Measurements from ENCODE around the gene SLBP. TPM values are rescaled to one million over a fixed set of nuclear protein-coding genes. Genes with fewer than 3 reads are reported as not detected.

Gene SLBP
- total RNA-seq, 1 experiment from 2014 or later, result 43.5 TPM

DNA sequence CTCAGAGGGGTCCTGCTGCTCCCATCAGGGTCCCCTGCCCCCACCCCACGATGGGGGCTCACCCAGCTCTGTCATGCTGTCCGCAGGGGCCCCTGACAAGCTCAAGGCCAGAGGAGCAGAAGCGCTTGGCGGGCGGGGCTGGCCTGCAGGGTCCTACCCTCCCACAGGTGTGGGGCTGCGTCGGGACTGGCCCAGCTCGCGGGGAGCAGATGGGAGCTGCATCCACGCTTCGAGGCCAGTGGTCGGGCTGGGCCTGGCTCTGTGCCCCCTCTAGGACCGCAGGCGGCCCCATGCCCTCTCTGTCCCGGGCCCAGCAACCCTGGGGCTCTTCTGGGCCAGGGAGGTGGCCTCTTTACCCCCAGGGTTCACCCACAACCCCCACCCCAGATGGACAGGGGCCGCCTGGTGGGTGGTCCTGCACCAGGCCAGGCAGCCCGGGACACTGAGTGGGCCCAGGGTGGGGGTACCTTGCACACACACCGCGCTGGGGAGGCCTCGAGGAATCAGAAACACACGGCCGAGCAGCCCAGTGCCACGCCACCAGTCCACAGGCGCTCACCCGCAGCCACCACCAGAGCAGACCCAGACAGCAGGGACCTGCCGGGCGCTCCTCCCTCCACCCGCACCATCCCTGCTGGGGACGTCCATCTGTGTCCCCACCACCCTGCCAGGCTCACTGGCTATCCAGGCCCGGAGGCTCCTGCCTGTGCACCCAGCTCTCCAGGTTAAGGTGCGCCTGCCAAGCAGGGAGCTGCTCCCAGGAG is 39.2 kb upstream of the SLBP start:
- intact Hi-C loops (cut with micrococcal nuclease), result no loop called here
- POLR2A ChIA-PET, result interaction anchor here (0.6 to 2.1 kb wide), 10 partner anchors 30 to 135 kb away, joined by 3 to 22 read pairs (median 4); partner anchors contain the start of genes FGFR3, TACC3 and TMEM129
- no peaks in the 10 kb centered on the region for H3K36me3 Mint-ChIP-seq (ENCODE audit: insufficient read depth, unreplicated experiment)
- no peaks in the 10 kb centered on the region for H3K9me3 Mint-ChIP-seq (ENCODE audit: unreplicated experiment)
- TF ChIP-seq, protein P1, sequence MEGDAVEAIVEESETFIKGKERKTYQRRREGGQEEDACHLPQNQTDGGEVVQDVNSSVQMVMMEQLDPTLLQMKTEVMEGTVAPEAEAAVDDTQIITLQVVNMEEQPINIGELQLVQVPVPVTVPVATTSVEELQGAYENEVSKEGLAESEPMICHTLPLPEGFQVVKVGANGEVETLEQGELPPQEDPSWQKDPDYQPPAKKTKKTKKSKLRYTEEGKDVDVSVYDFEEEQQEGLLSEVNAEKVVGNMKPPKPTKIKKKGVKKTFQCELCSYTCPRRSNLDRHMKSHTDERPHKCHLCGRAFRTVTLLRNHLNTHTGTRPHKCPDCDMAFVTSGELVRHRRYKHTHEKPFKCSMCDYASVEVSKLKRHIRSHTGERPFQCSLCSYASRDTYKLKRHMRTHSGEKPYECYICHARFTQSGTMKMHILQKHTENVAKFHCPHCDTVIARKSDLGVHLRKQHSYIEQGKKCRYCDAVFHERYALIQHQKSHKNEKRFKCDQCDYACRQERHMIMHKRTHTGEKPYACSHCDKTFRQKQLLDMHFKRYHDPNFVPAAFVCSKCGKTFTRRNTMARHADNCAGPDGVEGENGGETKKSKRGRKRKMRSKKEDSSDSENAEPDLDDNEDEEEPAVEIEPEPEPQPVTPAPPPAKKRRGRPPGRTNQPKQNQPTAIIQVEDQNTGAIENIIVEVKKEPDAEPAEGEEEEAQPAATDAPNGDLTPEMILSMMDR (IDR thresholded peaks at IDR 0.05; ENCODE audit: unreplicated experiment), result no peak
- no peak overlapping the region for H3K27ac Mint-ChIP-seq (ENCODE audit: low read depth, unreplicated experiment)
- no TSS peak for BruUV-seq (replicated peaks)
- no peaks in the 10 kb centered on the region for H3K27me3 Mint-ChIP-seq (ENCODE audit: insufficient read depth, unreplicated experiment)
- no peaks in the 10 kb centered on the region for H3K4me1 Mint-ChIP-seq (ENCODE audit: insufficient read depth, unreplicated experiment)
- DNase-seq (ENCODE audit: unreplicated experiment), result no peak
- H3K4me3 Mint-ChIP-seq (ENCODE audit: unreplicated experiment), result no peak overlapping the region
- CTCF ChIA-PET, result interaction anchor here (0.6 to 2.4 kb wide), 11 partner anchors 22 to 693 kb away, joined by 3 to 29 read pairs (median 6); no protein-coding TSS in a partner anchor

- CTCF ChIA-PET, result interaction anchor here (0.6 to 7.7 kb wide), 3 partner anchors 16 to 59 kb away, joined by 3 to 151 read pairs (median 29); no protein-coding TSS in a partner anchor
- no peaks in the 10 kb centered on the region for H3K27me3 Mint-ChIP-seq (ENCODE audit: insufficient read depth, unreplicated experiment)
- BruUV-seq (replicated peaks), result no TSS peak
- intact Hi-C loops (cut with micrococcal nuclease), result no loop called here
- no peak overlapping the region for H3K4me3 Mint-ChIP-seq (ENCODE audit: unreplicated experiment)
- no peaks in the 10 kb centered on the region for H3K36me3 Mint-ChIP-seq (ENCODE audit: insufficient read depth, unreplicated experiment)
- POLR2A ChIA-PET, result interaction anchor here (1.6 kb wide), 1 partner anchor 59 kb away, joined by 5 read pairs; no protein-coding TSS in a partner anchor
- TF ChIP-seq, protein P1 (IDR thresholded peaks at IDR 0.05; ENCODE audit: unreplicated experiment), result no peak
- H3K27ac Mint-ChIP-seq (ENCODE audit: low read depth, unreplicated experiment), result no peak overlapping the region
- DNase-seq (ENCODE audit: unreplicated experiment), result no peak
- no peaks in the 10 kb centered on the region for H3K9me3 Mint-ChIP-seq (ENCODE audit: unreplicated experiment)
- H3K4me1 Mint-ChIP-seq (ENCODE audit: insufficient read depth, unreplicated experiment), result no peaks in the 10 kb centered on the region
These were observed 38.4 kb upstream of the SLBP start for GRCh38 chr4:1750381-1751154.

- TF ChIP-seq, protein P1 (IDR thresholded peaks at IDR 0.05; ENCODE audit: unreplicated experiment), result no peak
- CTCF ChIA-PET, result interaction anchor here (0.6 to 7.7 kb wide), 3 partner anchors 15 to 60 kb away, joined by 3 to 151 read pairs (median 10); partner anchors contain the start of gene FGFR3
- intact Hi-C loops (cut with micrococcal nuclease), result loop anchor here (2.0 to 5.0 kb wide), 3 partner anchors 42 to 161 kb away; partner anchors contain the start of gene FGFR3
- no peak overlapping the region for H3K27ac Mint-ChIP-seq (ENCODE audit: low read depth, unreplicated experiment)
- DNase-seq (ENCODE audit: unreplicated experiment), result no peak
- POLR2A ChIA-PET, result no interaction called here
- no peaks in the 10 kb centered on the region for H3K27me3 Mint-ChIP-seq (ENCODE audit: insufficient read depth, unreplicated experiment)
- no peak overlapping the region for H3K4me3 Mint-ChIP-seq (ENCODE audit: unreplicated experiment)
- peaks cover 7% of the 10 kb centered on the region for H3K36me3 Mint-ChIP-seq (ENCODE audit: insufficient read depth, unreplicated experiment)
- no peaks in the 10 kb centered on the region for H3K9me3 Mint-ChIP-seq (ENCODE audit: unreplicated experiment)
- H3K4me1 Mint-ChIP-seq (ENCODE audit: insufficient read depth, unreplicated experiment), result no peaks in the 10 kb centered on the region
- no TSS peak for BruUV-seq (replicated peaks)
These were observed 37.7 kb upstream of the SLBP start for GRCh38 chr4:1749826-1750225.

DNA sequence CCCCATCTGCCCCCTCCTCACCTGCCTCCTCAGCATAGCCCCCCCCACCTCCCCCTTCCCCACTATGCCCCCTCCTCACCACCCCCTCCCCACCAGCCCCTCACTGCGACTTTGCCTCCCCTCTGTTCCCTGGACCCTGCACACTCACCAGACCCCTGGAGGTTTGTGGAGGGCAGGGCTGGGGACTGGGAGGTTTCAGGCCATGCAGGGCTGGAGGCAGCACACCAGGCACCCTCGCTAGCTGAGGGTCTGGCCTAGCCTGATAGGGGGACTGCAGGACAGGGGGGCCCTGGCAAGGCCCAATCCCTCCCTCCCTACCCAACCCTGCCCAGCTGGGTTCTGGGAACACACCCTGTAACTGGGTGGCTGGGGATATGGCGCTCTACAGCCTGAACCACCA is 37.3 kb upstream of the SLBP start:
- no peak overlapping the region for H3K27ac Mint-ChIP-seq (ENCODE audit: low read depth, unreplicated experiment)

More for the DNA sequence above, 37.3 kb upstream of the SLBP start:
- CTCF ChIA-PET, result interaction anchor here (2.2 to 7.7 kb wide), 3 partner anchors 44 to 60 kb away, joined by 7 to 151 read pairs (median 10); partner anchors contain the start of gene FGFR3
- no peaks in the 10 kb centered on the region for H3K4me1 Mint-ChIP-seq (ENCODE audit: insufficient read depth, unreplicated experiment)
- intact Hi-C loops (cut with micrococcal nuclease), result loop anchor here (2.0 to 5.0 kb wide), 3 partner anchors 43 to 161 kb away; partner anchors contain the start of gene FGFR3
- POLR2A ChIA-PET, result no interaction called here
- TF ChIP-seq, protein P1 (IDR thresholded peaks at IDR 0.05; ENCODE audit: unreplicated experiment), result no peak
- DNase-seq (ENCODE audit: unreplicated experiment), result no peak
- no peak overlapping the region for H3K4me3 Mint-ChIP-seq (ENCODE audit: unreplicated experiment)
- no peaks in the 10 kb centered on the region for H3K27me3 Mint-ChIP-seq (ENCODE audit: insufficient read depth, unreplicated experiment)
- H3K36me3 Mint-ChIP-seq (ENCODE audit: insufficient read depth, unreplicated experiment), result peaks cover 12% of the 10 kb centered on the region
- BruUV-seq (replicated peaks), result no TSS peak
- H3K9me3 Mint-ChIP-seq (ENCODE audit: unreplicated experiment), result no peaks in the 10 kb centered on the region

Data from MCF 10A (cell line).